Endodermal cell (in vitro differentiated cells): ENCODE data around the gene MLST8. TPM values are rescaled to one million over a fixed set of nuclear protein-coding genes. Genes with fewer than 3 reads are reported as not detected.
"Not testable (repeated sequence)": the region's sequence is repeated elsewhere in the genome, so short reads cannot be mapped to it uniquely, and the experiment has no call there.

ENCODE experiments used
- DNase-seq: peaks from one replicate; pipeline ENCODE4 v3.0.0-alpha.2; 2017
- H3K27ac ChIP-seq: 2 replicates; pipeline ENCODE4 v1.5.1; 2013; ENCODE audit warnings: mild to moderate bottlenecking, low read depth, low read length, moderate library complexity
- H3K27me3 ChIP-seq: 2 replicates; pipeline ENCODE4 v1.6.1; 2013; ENCODE audit warnings: mild to moderate bottlenecking, low read length, moderate library complexity; ENCODE audit not compliant: insufficient read depth, control insufficient read depth, poor library complexity, severe bottlenecking
- H3K36me3 ChIP-seq: 2 replicates; pipeline ENCODE4 v1.7.0; 2013; ENCODE audit warnings: mild to moderate bottlenecking, low read length, moderate library complexity; ENCODE audit not compliant: control insufficient read depth, insufficient read depth
- H3K4me1 ChIP-seq: one replicate; pipeline ENCODE4 v1.7.0; 2013; ENCODE audit warnings: low read length; ENCODE audit not compliant: control insufficient read depth, insufficient read depth
- H3K4me3 ChIP-seq: 2 replicates; pipeline ENCODE4 v1.5.1; 2013; ENCODE audit warnings: mild to moderate bottlenecking, low read length, moderate library complexity
- H3K9ac ChIP-seq: 2 replicates; pipeline ENCODE4 v1.6.1; 2013; ENCODE audit warnings: mild to moderate bottlenecking, low read length, moderate library complexity; ENCODE audit not compliant: poor library complexity, severe bottlenecking; ENCODE audit errors: extremely low read depth
- H3K9me3 ChIP-seq: 2 replicates; pipeline ENCODE4 v1.6.1; 2013; ENCODE audit warnings: mild to moderate bottlenecking, low read length, moderate library complexity; ENCODE audit not compliant: control insufficient read depth
- H3K27ac Mint-ChIP-seq: 2 replicates; pipeline ENCODE4 v1.8.0; 2020; ENCODE audit warnings: mixed read lengths
- H3K27me3 Mint-ChIP-seq: 2 replicates; pipeline ENCODE4 v1.8.0; 2021; ENCODE audit warnings: mild to moderate bottlenecking, mixed read lengths; ENCODE audit not compliant: insufficient read depth
- H3K36me3 Mint-ChIP-seq: 2 replicates; pipeline ENCODE4 v1.8.0; 2020; ENCODE audit warnings: low read depth, mixed read lengths
- H3K4me1 Mint-ChIP-seq: 2 replicates; pipeline ENCODE4 v1.8.0; 2020; ENCODE audit warnings: mixed read lengths
- H3K4me3 Mint-ChIP-seq: 2 replicates; pipeline ENCODE4 v1.8.0; 2020; ENCODE audit warnings: mild to moderate bottlenecking, moderate library complexity, mixed read lengths
- H3K9me3 Mint-ChIP-seq: 2 replicates; pipeline ENCODE4 v1.8.0; 2020; ENCODE audit warnings: mild to moderate bottlenecking, mixed read lengths
- WGBS, 2 experiments: methylation state at CpG; one replicate each; pipeline versions ENCODE4 v1.1.5 to v1.1.7; 2013; ENCODE audit warnings: missing lambda C conversion rate in 2 of 2, mixed read lengths in 1 of 2; ENCODE audit not compliant: insufficient coverage in 1 of 2, insufficient read length in 1 of 2; 5-methylcytosine and 5-hydroxymethylcytosine counted together
- total RNA-seq, 2 donors: library from RNA; stranded (reverse); fragmentation: NEBNext Ultra II Directional in 1 of 2; extraction: Animal tissue kit (Norgen Biotek cat#: 25700) in 1 of 2; gene quantifications; 2 replicates in 1 of 2; 3 replicates in 1 of 2; pipeline ENCODE4 v1.2.1, GENCODE V29; 2021
- TF ChIP-seq, protein P1 (sequence below): fragments of 200-600 bp; sonication (generic); conservative IDR thresholded peaks from 2 replicates; pipeline ENCODE4 v1.5.0; 2021; ENCODE audit warnings: antibody characterized with exemption, mild to moderate bottlenecking

MLST8 gene
- total RNA-seq, 2 donors from 2014 or later = 60.3 to 70.8 TPM

DNA sequence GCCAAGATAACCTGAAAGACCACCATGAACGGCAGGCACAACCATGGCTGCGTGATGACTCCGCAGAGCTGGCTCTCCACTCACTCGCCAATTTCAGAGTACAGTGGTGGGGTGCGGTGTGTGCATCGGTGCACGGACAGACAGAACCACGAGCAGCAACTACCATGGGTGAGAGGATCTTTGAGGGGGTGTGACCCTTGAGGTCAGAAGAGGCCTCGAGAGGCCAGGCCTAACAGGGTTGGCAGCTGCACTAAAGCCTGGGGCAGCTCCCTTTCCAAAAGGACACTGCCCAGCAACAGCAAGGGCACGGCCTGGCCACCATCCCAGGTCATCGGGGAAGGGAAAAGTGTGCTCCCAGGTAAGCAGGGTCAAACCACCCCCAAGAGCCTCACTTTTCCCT, 48.0 kb downstream of the MLST8 start:
- Mint-ChIP-seq H3K9me3 (peaks cover 2% of the 10 kb centered on the region), H3K36me3 (peaks cover 59% of the 10 kb centered on the region), H3K27me3 (no peaks in the 10 kb centered on the region), H3K4me1 (peaks cover 14% of the 10 kb centered on the region), H3K27ac (peak overlapping the region; percentile 70), H3K4me3 (no peak overlapping the region)
- peaks cover 66% of the 10 kb centered on the region for H3K36me3 ChIP-seq
- peaks cover 7% of the 10 kb centered on the region for H3K4me1 ChIP-seq
- no peaks in the 10 kb centered on the region for H3K27me3 ChIP-seq
- H3K4me3 ChIP-seq = no peak overlapping the region
- no peaks in the 10 kb centered on the region for H3K9me3 ChIP-seq
- WGBS, 2 experiments = 92 to 99% methylated on average over 7 to 11 of the region's 11 CpGs
- DNase-seq = peak; percentile 41
- H3K27ac ChIP-seq = no peak overlapping the region
- H3K9ac ChIP-seq = no peak overlapping the region
- TF ChIP-seq, protein P1, sequence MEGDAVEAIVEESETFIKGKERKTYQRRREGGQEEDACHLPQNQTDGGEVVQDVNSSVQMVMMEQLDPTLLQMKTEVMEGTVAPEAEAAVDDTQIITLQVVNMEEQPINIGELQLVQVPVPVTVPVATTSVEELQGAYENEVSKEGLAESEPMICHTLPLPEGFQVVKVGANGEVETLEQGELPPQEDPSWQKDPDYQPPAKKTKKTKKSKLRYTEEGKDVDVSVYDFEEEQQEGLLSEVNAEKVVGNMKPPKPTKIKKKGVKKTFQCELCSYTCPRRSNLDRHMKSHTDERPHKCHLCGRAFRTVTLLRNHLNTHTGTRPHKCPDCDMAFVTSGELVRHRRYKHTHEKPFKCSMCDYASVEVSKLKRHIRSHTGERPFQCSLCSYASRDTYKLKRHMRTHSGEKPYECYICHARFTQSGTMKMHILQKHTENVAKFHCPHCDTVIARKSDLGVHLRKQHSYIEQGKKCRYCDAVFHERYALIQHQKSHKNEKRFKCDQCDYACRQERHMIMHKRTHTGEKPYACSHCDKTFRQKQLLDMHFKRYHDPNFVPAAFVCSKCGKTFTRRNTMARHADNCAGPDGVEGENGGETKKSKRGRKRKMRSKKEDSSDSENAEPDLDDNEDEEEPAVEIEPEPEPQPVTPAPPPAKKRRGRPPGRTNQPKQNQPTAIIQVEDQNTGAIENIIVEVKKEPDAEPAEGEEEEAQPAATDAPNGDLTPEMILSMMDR = no peak

DNA sequence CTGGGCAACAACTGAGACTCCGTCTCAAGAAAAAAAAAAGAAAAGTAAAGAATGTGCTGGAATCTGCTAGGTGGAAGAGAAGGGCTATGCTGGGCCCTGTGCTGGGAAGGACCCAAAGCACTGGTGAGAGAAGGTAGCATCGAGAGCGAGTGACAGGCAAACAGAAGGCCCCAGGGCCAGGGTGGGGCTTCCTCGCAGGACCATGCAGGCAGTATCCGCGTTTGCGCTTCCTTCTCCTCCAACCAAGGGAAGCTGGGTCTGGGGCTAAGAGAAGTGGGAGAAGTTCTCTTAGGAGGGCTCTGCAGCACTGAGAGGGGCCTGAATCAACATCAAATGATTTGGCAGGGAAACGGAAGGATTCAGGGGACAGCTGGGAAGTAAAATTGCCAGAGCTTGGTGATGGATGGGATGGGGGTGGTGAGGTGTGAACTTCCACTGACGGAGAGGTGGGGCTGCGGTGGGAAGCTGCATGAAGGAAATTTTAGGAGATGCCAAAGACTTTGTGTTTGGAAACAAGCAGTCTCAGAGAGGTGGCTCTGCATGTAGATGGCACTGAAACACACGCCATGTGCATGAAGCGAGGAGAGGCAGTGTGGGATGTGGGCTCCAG, 51.4 kb downstream of the MLST8 start:
- peak; percentile 40 for DNase-seq
- Mint-ChIP-seq H3K27me3 (no peaks in the 10 kb centered on the region), H3K27ac (peak overlapping the region; percentile 48), H3K9me3 (no peaks in the 10 kb centered on the region), H3K36me3 (peaks cover 76% of the 10 kb centered on the region), H3K4me3 (no peak overlapping the region), H3K4me1 (peaks cover 14% of the 10 kb centered on the region)
- Histone ChIP-seq H3K9me3 (no peaks in the 10 kb centered on the region), H3K4me3 (no peak overlapping the region), H3K4me1 (peaks cover 7% of the 10 kb centered on the region), H3K27me3 (no peaks in the 10 kb centered on the region), H3K36me3 (peaks cover 90% of the 10 kb centered on the region), H3K27ac (no peak overlapping the region), H3K9ac (no peak overlapping the region)
- TF ChIP-seq, protein P1 = no peak
- WGBS, 2 experiments = 97% methylated on average over 6 to 12 of the region's 12 CpGs

DNA sequence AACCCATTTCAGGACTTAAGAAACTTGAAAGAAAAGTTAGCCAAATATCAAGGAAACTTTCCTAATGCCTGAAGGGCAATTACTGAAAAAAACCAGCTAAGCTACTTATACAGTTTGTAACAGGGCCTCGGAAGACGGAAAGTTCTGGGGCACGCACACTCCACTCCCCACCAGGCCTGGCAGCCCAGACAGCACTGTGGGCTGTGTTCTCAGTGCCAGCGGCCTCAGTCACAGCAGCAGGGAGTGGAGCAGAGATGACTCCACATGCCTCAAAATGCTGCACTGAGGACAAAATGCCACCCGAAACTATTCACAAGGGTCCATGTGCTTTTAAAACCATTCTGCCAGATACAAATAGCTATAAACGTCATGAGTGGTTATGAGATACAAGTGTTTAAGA, 52.5 kb downstream of the MLST8 start:
- Mint-ChIP-seq H3K4me3 (no peak overlapping the region), H3K27ac (peak overlapping the region; percentile 55), H3K9me3 (no peaks in the 10 kb centered on the region), H3K4me1 (peaks cover 8% of the 10 kb centered on the region), H3K27me3 (no peaks in the 10 kb centered on the region), H3K36me3 (peaks cover 83% of the 10 kb centered on the region)
- H3K4me3 ChIP-seq = no peak overlapping the region
- 96 to 98% methylated on average over 5 to 6 of the region's 6 CpGs for WGBS, 2 experiments
- H3K27ac ChIP-seq = no peak overlapping the region
- no peak for DNase-seq
- no peaks in the 10 kb centered on the region for H3K9me3 ChIP-seq
- peaks cover 98% of the 10 kb centered on the region for H3K36me3 ChIP-seq
- TF ChIP-seq, protein P1 = no peak
- no peaks in the 10 kb centered on the region for H3K27me3 ChIP-seq
- H3K4me1 ChIP-seq = no peaks in the 10 kb centered on the region
- H3K9ac ChIP-seq = no peak overlapping the region

DNA sequence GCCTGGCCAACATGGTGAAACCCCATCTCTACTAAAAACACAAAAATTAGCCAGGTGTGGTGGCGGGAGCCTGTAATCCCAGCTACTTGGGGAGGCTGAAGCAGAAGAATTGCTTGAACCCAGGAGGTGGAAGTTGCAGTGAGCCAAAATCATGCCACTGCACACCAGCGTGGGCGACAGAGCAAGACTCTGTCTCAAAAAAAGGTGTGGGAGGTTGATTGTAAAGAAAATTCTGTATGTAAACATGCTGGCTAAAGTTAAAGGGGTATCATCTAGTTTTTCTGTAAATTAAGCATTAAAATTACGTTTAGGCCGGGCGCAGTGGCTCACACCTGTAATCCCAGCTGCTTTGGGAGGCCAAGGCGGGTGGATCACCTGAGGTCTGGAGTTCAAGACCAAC, 53.3 kb downstream of the MLST8 start:
- not testable (repeated sequence) for H3K27ac Mint-ChIP-seq, H3K27ac ChIP-seq, H3K27me3 ChIP-seq, H3K4me3 ChIP-seq, H3K4me1 ChIP-seq, H3K27me3 Mint-ChIP-seq, H3K4me1 Mint-ChIP-seq, H3K4me3 Mint-ChIP-seq, DNase-seq, H3K9ac ChIP-seq, H3K9me3 Mint-ChIP-seq, H3K9me3 ChIP-seq
- 86 to 96% methylated on average over 4 to 7 of the region's 7 CpGs for WGBS, 2 experiments
- peaks cover 98% of the 10 kb centered on the region for H3K36me3 ChIP-seq
- H3K36me3 Mint-ChIP-seq = peaks cover 83% of the 10 kb centered on the region
